IPS DF 6.9 (cell line): ENCODE data around the gene HJURP.
A peak's percentile ranks its signal among the peaks of the same experiment; 100 is the strongest.
"Not testable (repeated sequence)": the region's sequence is repeated elsewhere in the genome, so short reads cannot be mapped to it uniquely, and the experiment has no call there.

Source experiments
- DNase-seq: peaks from one replicate; pipeline ENCODE4 v3.0.0-alpha.2; 2013; ENCODE audit warnings: low read depth, low spot score
- H3K27ac ChIP-seq: one replicate; pipeline ENCODE4 v1.5.1; 2013; ENCODE audit warnings: low read length, control low read depth
- H3K27me3 ChIP-seq: 2 replicates; pipeline ENCODE4 v1.6.1; 2013; ENCODE audit warnings: mild to moderate bottlenecking, low read length; ENCODE audit not compliant: control insufficient read depth, insufficient read depth
- H3K36me3 ChIP-seq: 2 replicates; pipeline ENCODE4 v1.6.1; 2013; ENCODE audit warnings: low read length; ENCODE audit not compliant: control insufficient read depth, insufficient read depth
- H3K4me1 ChIP-seq: 2 replicates; pipeline ENCODE4 v1.6.1; 2013; ENCODE audit warnings: low read length; ENCODE audit not compliant: control insufficient read depth, insufficient read depth
- H3K4me3 ChIP-seq: 2 replicates; pipeline ENCODE4 v1.5.1; 2013; ENCODE audit warnings: mild to moderate bottlenecking, low read length
- H3K9me3 ChIP-seq: 2 replicates; pipeline ENCODE4 v1.6.1; 2013; ENCODE audit warnings: low read length, inconsistent platforms; ENCODE audit not compliant: control insufficient read depth, insufficient read depth
- WGBS: extraction: QIAGEN DNeasy Blood & Tissue Kit; methylation state at CpG from one replicate; pipeline ENCODE4 v1.1.7; 2013; ENCODE audit warnings: mixed read lengths, missing lambda C conversion rate; ENCODE audit not compliant: insufficient read length, insufficient coverage; 5-methylcytosine and 5-hydroxymethylcytosine counted together

The HJURP gene

GRCh38 chr2:233854241-233854981 is at the start of gene HJURP:
Gene HJURP, minus strand, starts transcription at chr2:233854535. Its CDS starts 35 bp downstream, at chr2:233854500.
- 0 out of 2 replicates have a peak, but pooled peaks cover 2% of the 10 kb centered on the region for H3K4me1 ChIP-seq
- H3K9me3 ChIP-seq: no peaks in the 10 kb centered on the region
- H3K27me3 ChIP-seq: no peaks in the 10 kb centered on the region
- no CpG with 5 or more reads among the region's 60 CpGs for WGBS
- peak; percentile 90 for DNase-seq
- H3K36me3 ChIP-seq: peaks cover 19% of the 10 kb centered on the region
- peak within 1 kb of the TSS; percentile 85 for H3K4me3 ChIP-seq
- no peak within 1 kb of the TSS for H3K27ac ChIP-seq

- Histone ChIP-seq H3K27ac (no peak overlapping the region), H3K36me3 (no peaks in the 10 kb centered on the region), H3K4me1 (no peaks in the 10 kb centered on the region), H3K9me3 (no peaks in the 10 kb centered on the region), H3K4me3 (no peak overlapping the region), H3K27me3 (no peaks in the 10 kb centered on the region)
- no peak for DNase-seq
- no CpG with 5 or more reads among the region's 4 CpGs for WGBS
These were observed 47.5 kb upstream of the HJURP start for GRCh38 chr2:233901884-233902283.

GRCh38 chr2:233901367-233901766 is 47.0 kb upstream of the HJURP start:
- Histone ChIP-seq H3K9me3 (no peaks in the 10 kb centered on the region), H3K27ac (no peak overlapping the region), H3K36me3 (no peaks in the 10 kb centered on the region), H3K27me3 (no peaks in the 10 kb centered on the region), H3K4me3 (no peak overlapping the region), H3K4me1 (no peaks in the 10 kb centered on the region)
- no CpG with 5 or more reads among the region's 4 CpGs for WGBS
- no peak for DNase-seq

- H3K9me3 ChIP-seq, H3K4me3 ChIP-seq, DNase-seq, H3K27ac ChIP-seq, H3K4me1 ChIP-seq, H3K36me3 ChIP-seq, H3K27me3 ChIP-seq: not testable (repeated sequence)
- WGBS: no CpG with 5 or more reads among the region's 2 CpGs
These were observed 41.9 kb upstream of the HJURP start for GRCh38 chr2:233896253-233896652.

GRCh38 chr2:233892793-233893192 is 38.5 kb upstream of the HJURP start:
- WGBS: no CpG with 5 or more reads among the region's 2 CpGs
- Histone ChIP-seq H3K9me3 (no peaks in the 10 kb centered on the region), H3K4me3 (no peak overlapping the region), H3K36me3 (no peaks in the 10 kb centered on the region), H3K4me1 (no peaks in the 10 kb centered on the region), H3K27ac (no peak overlapping the region), H3K27me3 (no peaks in the 10 kb centered on the region)
- DNase-seq: no peak

GRCh38 chr2:233882353-233882752 is 28.0 kb upstream of the HJURP start:
- H3K4me1 ChIP-seq: no peaks in the 10 kb centered on the region

GRCh38 chr2:233872125-233872524 is 17.8 kb upstream of the HJURP start:
- no CpG with 5 or more reads among the region's 2 CpGs for WGBS
- H3K4me3 ChIP-seq, H3K27me3 ChIP-seq, H3K4me1 ChIP-seq, H3K27ac ChIP-seq, H3K9me3 ChIP-seq, DNase-seq, H3K36me3 ChIP-seq: not testable (repeated sequence)

More at GRCh38 chr2:233882353-233882752, 28.0 kb upstream of the HJURP start:
- Histone ChIP-seq H3K27ac (no peak overlapping the region), H3K4me3 (no peak overlapping the region), H3K36me3 (no peaks in the 10 kb centered on the region), H3K27me3 (no peaks in the 10 kb centered on the region), H3K9me3 (no peaks in the 10 kb centered on the region)
- DNase-seq: no peak

- H3K27ac ChIP-seq: no peak overlapping the region
- no peaks in the 10 kb centered on the region for H3K9me3 ChIP-seq
- no peaks in the 10 kb centered on the region for H3K27me3 ChIP-seq
- no peaks in the 10 kb centered on the region for H3K4me1 ChIP-seq
- DNase-seq: no peak
- H3K4me3 ChIP-seq: no peak overlapping the region
- 100% methylated on average over 1 of the region's 4 CpGs for WGBS
- peaks cover 1% of the 10 kb centered on the region for H3K36me3 ChIP-seq
These were observed 17.1 kb upstream of the HJURP start for GRCh38 chr2:233871432-233871831.

GRCh38 chr2:233867993-233868532 is 13.7 kb upstream of the HJURP start, which contains the start of gene MSL3B:
Gene MSL3B, minus strand, starts transcription at chr2:233868386.
- Histone ChIP-seq H3K27ac (no peak within 1 kb of the TSS), H3K36me3 (peaks cover 9% of the 10 kb centered on the region), H3K4me3 (peak within 1 kb of the TSS; percentile 99), H3K4me1 (no peaks in the 10 kb centered on the region), H3K27me3 (no peaks in the 10 kb centered on the region), H3K9me3 (no peaks in the 10 kb centered on the region)
- WGBS: no CpG with 5 or more reads among the region's 50 CpGs
- no peak for DNase-seq

GRCh38 chr2:233866479-233866878 is 12.1 kb upstream of the HJURP start:
- Histone ChIP-seq H3K4me3 (no peak overlapping the region), H3K27me3 (no peaks in the 10 kb centered on the region), H3K4me1 (no peaks in the 10 kb centered on the region), H3K36me3 (peaks cover 9% of the 10 kb centered on the region), H3K9me3 (no peaks in the 10 kb centered on the region), H3K27ac (no peak overlapping the region)
- DNase-seq: no peak
- no CpG with 5 or more reads among the region's 11 CpGs for WGBS

- no peaks in the 10 kb centered on the region for H3K9me3 ChIP-seq
- H3K4me3 ChIP-seq: no peak overlapping the region
- DNase-seq: no peak
- H3K4me1 ChIP-seq: no peaks in the 10 kb centered on the region
- no peaks in the 10 kb centered on the region for H3K27me3 ChIP-seq
- H3K36me3 ChIP-seq: peaks cover 9% of the 10 kb centered on the region
- no peak overlapping the region for H3K27ac ChIP-seq
- WGBS: no CpG with 5 or more reads among the region's 3 CpGs
These were observed 11.5 kb upstream of the HJURP start for GRCh38 chr2:233865838-233866237.
